Heart right ventricle (tissue), 16 donors: ENCODE data around the gene SERPINE1. TPM values are rescaled to one million over a fixed set of nuclear protein-coding genes. Genes with fewer than 3 reads are reported as not detected.
"Not testable (repeated sequence)": the region's sequence is repeated elsewhere in the genome, so short reads cannot be mapped to it uniquely, and the experiment has no call there.

ENCODE experiments used
- ATAC-seq, 8 donors: fragments of 200-7000 bp; cut with Tn5 transposase; one replicate each; pipeline ENCODE4 v1.9.1; 2020; ENCODE audit warnings: mild to moderate bottlenecking in 8 of 8, moderate library complexity in 8 of 8, moderate number of reproducible peaks in 1 of 8
- DNase-seq, 2 donors: peaks; one replicate each; pipeline ENCODE4 v3.0.0-alpha.2; 2020
- H3K27ac ChIP-seq, 10 donors: fragments of 200-600 bp; sonication (generic) in 2 of 10; one replicate each; pipeline versions ENCODE4 v1.5.0 to v1.8.0; 2020 to 2022; ENCODE audit warnings: mild to moderate bottlenecking in 3 of 10
- H3K27me3 ChIP-seq, 7 donors: fragments of 200-600 bp; one replicate each; pipeline ENCODE4 v1.8.0; 2021 to 2022; ENCODE audit warnings: mild to moderate bottlenecking in 2 of 7
- H3K36me3 ChIP-seq, 9 donors: fragments of 200-600 bp; sonication (generic) in 1 of 9; one replicate each; pipeline versions ENCODE4 v1.5.0 to v1.8.0; 2020 to 2022; ENCODE audit warnings: mild to moderate bottlenecking in 2 of 9
- H3K4me1 ChIP-seq, 9 donors: fragments of 200-600 bp; sonication (generic) in 1 of 9; one replicate each; pipeline versions ENCODE4 v1.5.0 to v1.8.0; 2020 to 2022; ENCODE audit warnings: mild to moderate bottlenecking in 4 of 9
- H3K4me3 ChIP-seq, 10 donors: fragments of 200-600 bp; sonication (generic) in 2 of 10; one replicate each; pipeline versions ENCODE4 v1.5.0 to v1.8.0; 2020 to 2022; ENCODE audit warnings: mild to moderate bottlenecking in 7 of 10, moderate library complexity in 2 of 10
- H3K9me3 ChIP-seq, 11 donors: fragments of 200-600 bp in 10 of 11; sonication (generic) in 2 of 11; one replicate each; pipeline versions ENCODE4 v1.5.0 to v1.8.0; 2013 to 2022; ENCODE audit warnings: mild to moderate bottlenecking in 2 of 11, control low read depth in 1 of 11, moderate library complexity in 1 of 11
- WGBS, 2 donors: extraction: QIAGEN DNeasy Blood & Tissue Kit; methylation state at CpG; one replicate each; pipeline ENCODE4 v1.1.7; 2013; ENCODE audit warnings: inconsistent platforms in 1 of 2; 5-methylcytosine and 5-hydroxymethylcytosine counted together
- intact Hi-C, 10 donors: fragments of 100-400 bp; cut with DNase I; formaldehyde crosslinking; loops; one replicate each; pipeline versions ENCODE4 v1.11.1 to v1.14.2; 2022
- polyA plus RNA-seq, 2 donors: library from polyadenylated mRNA; stranded (reverse); fragments of 200-250 nt; gene quantifications; one replicate each; pipeline ENCODE4 v1.2.3, GENCODE V29; 2013
- total RNA-seq, 10 donors: library from RNA; stranded (reverse); fragmentation: NEBNext Ultra II Directional in 3 of 10; extraction: Animal tissue kit (Norgen Biotek cat#: 25700) in 3 of 10; gene quantifications; one replicate each; pipeline versions ENCODE4 v1.2.1 to v1.2.4, GENCODE V29; 2021 to 2023
- TF ChIP-seq, protein P1 (sequence below), 9 donors: fragments of 200-600 bp; sonication (generic) in 2 of 9; IDR thresholded peaks; one replicate each; pipeline versions ENCODE4 v1.5.0 to v1.8.0; 2021 to 2022; ENCODE audit warnings: antibody characterized with exemption in 9 of 9, mild to moderate bottlenecking in 5 of 9, moderate library complexity in 1 of 9
- donor health status: Arrhythmogenic right ventricular cardiomyopathy.
- donor health status: ischemic (EF 13 %, LVEDD 7.1; RV severe dilation, severe dysfunction).
- donor health status: healthy with polysubstance abuse.
- donor health status: DM: no; HTN: yes; CAD: no.
- donor health status: DM: no; HTN: no; CAD: no.
- donor health status: ischemic (EF 25% LVEDD 6.9; RV normal size, moderate dysfunction).
- donor health status: ischemic (EF 25% LVEDD 5.7; RV mildly dilated, moderate dysfunction).
- donor health status: healthy.
- donor health status: DM: yes; HTN: yes; CAD: no.
- donor health status: Ischemic cardiomyopathy.
- donor health status: ischemic (EF 35%, LVEDD 5.7; RV mildly dilated, moderate dysfunction).
- donor health status: nonischemic (EF 11% LVEDD 7.7; RV severe dilation, severe dysfunction).
- donor health status: DM: yes; HTN: yes; CAD: no.
- donor health status: PGD.
- donor health status: ischemic (EF 29% LVEDD 5.4; RV normal size, mild dysfunction).
- donor health status: nonischemic (EF 23%, LVEDD 6.1; RV moderate dilation, normal function).

Gene SERPINE1
- total and polyA plus RNA-seq, 12 donors = 1.2 to 269 (median 4.6) TPM

DNA sequence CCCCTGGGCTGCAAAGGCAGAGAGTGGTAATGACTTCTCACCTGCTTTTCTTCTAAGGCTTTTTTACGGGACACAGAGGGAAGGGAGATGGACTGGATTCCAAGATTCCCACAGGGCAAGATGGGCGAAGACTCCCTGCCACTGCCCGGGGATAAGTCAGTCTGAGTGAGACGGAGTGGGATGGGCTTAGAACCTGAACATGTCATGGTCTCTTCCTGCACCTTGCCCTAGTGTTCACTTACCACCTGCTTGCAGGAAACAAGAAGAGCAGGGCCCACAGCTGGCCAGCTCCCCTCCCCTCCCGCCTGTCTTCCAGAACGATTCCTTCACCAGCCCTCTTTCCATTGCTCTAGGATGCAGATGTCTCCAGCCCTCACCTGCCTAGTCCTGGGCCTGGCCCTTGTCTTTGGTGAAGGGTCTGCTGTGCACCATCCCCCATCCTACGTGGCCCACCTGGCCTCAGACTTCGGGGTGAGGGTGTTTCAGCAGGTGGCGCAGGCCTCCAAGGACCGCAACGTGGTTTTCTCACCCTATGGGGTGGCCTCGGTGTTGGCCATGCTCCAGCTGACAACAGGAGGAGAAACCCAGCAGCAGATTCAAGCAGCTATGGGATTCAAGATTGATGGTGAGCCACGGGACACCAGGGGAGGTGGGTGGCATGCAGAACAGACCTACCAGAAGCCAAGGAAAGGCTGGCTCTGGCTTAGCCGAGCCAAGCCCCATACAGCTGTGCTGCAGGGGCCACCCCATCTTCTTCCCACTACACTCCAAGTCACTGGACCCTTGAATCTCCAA, 1.3 kb downstream of the SERPINE1 start:
- peaks cover 0 to 18% (median 0%) of the 10 kb centered on the region in 7 donors for H3K27me3 ChIP-seq
- intact Hi-C loops = loop anchor here in 1 of 10 donors (5.0 kb wide), 1 partner anchor 41 kb away; the partner anchor contains the start of gene TRIM56
- no peak for DNase-seq
- 87 to 88% methylated on average over 14 of the region's 14 CpGs for WGBS, 2 donors
- H3K4me1 ChIP-seq = peaks cover 10 to 58% (median 37%) of the 10 kb centered on the region in 9 donors
- TF ChIP-seq, protein P1, sequence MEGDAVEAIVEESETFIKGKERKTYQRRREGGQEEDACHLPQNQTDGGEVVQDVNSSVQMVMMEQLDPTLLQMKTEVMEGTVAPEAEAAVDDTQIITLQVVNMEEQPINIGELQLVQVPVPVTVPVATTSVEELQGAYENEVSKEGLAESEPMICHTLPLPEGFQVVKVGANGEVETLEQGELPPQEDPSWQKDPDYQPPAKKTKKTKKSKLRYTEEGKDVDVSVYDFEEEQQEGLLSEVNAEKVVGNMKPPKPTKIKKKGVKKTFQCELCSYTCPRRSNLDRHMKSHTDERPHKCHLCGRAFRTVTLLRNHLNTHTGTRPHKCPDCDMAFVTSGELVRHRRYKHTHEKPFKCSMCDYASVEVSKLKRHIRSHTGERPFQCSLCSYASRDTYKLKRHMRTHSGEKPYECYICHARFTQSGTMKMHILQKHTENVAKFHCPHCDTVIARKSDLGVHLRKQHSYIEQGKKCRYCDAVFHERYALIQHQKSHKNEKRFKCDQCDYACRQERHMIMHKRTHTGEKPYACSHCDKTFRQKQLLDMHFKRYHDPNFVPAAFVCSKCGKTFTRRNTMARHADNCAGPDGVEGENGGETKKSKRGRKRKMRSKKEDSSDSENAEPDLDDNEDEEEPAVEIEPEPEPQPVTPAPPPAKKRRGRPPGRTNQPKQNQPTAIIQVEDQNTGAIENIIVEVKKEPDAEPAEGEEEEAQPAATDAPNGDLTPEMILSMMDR (IDR thresholded peaks at IDR 0.05) = no peak
- H3K9me3 ChIP-seq = no peaks in the 10 kb centered on the region
- H3K36me3 ChIP-seq = peaks cover 0 to 22% (median 0%) of the 10 kb centered on the region in 9 donors
- peak overlapping the region in 2 of 10 donors; percentile 59 to 75 for H3K27ac ChIP-seq
- peak overlapping the region in 6 of 10 donors; percentile 9 to 49 (median 41) for H3K4me3 ChIP-seq
- ATAC-seq = no peak

GRCh38 chr7:101129603-101130117, 2.8 kb downstream of the SERPINE1 start:
- Histone ChIP-seq H3K27me3 (peaks cover 0 to 18% (median 0%) of the 10 kb centered on the region in 7 donors), H3K4me1 (peaks cover 10 to 54% (median 31%) of the 10 kb centered on the region in 9 donors), H3K9me3 (no peaks in the 10 kb centered on the region), H3K27ac (no peak overlapping the region), H3K4me3 (no peak overlapping the region), H3K36me3 (peaks cover 0 to 31% (median 0%) of the 10 kb centered on the region in 9 donors)
- TF ChIP-seq, protein P1 (IDR thresholded peaks at IDR 0.05) = no peak
- DNase-seq (no peak), ATAC-seq (no peak)
- intact Hi-C loops = loop anchor here in 3 of 10 donors (5.0 to 10.0 kb wide), 3 partner anchors 32 to 235 kb away; partner anchors contain the start of genes ACHE (in 1 of the 3) and TRIM56 (in 1 of the 3)
- 96 to 98% methylated on average over 3 of the region's 3 CpGs for WGBS, 2 donors

DNA sequence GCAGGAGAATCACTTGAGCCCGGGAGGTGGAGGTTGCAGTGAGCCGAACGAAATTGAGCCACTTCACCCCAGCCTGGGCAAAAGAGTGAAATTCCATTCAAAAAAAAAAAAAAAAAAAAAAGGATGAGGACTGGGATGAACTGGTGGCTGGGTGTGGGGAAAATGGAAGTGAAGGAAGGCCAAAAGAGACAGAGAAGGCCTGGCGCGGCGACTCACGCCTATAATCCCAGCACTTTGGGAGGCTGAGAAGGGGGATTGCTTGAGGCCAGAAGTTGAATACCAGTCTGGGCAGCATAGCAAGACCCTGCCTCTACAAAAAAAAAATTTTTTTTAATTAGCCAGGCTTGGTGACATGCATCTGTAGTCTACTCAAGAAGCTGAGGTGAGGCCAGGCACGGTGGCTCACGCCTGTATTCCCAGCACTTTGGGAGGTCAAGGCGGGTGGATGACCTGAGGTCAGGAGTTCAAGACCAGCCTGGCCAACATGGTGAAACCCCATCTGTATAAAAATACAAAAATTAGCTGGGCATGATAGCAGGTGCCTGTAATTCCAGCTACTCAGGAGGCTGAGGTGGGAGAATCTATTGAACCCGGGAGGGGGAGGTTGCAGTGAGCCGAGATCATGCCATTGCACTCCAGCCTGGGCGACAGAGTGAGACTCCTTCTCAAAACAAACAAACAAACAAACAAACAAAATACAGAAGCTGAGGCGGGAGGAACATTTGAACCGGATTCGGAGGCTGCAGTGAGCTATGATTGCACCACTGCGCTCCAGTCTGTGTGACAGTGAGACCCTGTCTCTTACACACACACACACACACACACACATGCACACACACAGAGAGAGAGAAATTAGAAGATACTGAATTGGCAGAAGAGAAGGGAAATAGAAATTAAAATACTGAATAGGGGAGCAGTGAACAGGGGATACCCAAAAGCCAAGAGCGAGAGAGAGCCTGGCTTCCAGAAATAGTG, 6.0 kb downstream of the SERPINE1 start:
- H3K9me3 ChIP-seq, ATAC-seq, H3K27ac ChIP-seq, H3K27me3 ChIP-seq, H3K4me3 ChIP-seq, DNase-seq: not testable (repeated sequence)
- H3K36me3 ChIP-seq = peaks cover 0 to 49% (median 0%) of the 10 kb centered on the region in 9 donors
- 86 to 91% methylated on average over 18 of the region's 18 CpGs for WGBS, 2 donors
- H3K4me1 ChIP-seq = peaks cover 4 to 43% (median 7%) of the 10 kb centered on the region in 9 donors
- intact Hi-C loops = loop anchor here in 2 of 10 donors (5.0 to 10.0 kb wide), 2 partner anchors 36 to 238 kb away; partner anchors contain the start of gene ACHE (in 1 of the 2)

DNA sequence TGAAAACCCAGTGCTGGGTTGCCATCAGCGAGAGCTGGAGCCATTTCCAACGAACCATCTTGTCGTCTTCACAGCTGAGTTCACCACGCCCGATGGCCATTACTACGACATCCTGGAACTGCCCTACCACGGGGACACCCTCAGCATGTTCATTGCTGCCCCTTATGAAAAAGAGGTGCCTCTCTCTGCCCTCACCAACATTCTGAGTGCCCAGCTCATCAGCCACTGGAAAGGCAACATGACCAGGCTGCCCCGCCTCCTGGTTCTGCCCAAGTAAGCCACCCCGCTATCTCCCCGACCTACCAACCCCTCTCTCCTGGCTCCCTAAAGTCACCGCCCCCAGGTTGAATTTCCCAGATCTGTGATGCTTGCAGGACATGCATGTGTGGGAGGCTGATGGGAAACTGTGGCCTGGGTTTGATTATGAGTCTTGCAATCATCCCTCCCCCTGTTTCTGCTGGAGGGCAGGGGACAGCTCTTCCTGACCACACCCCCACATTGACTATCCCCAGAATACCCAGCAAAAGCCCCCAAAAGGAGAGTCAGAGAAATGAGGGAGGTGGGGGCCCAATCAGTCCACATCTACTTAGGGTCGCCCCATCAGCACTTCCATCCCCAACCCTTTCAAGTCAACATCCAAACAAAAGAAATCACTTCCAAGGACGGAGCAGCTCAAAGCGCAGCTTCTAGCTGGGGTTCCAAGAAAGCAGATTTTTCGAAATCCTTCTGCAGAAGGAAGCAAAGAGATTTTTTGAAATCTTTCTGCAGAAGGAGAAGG, 6.9 kb downstream of the SERPINE1 start:
- H3K4me3 ChIP-seq = no peak overlapping the region

More for the DNA sequence above, 6.9 kb downstream of the SERPINE1 start:
- Histone ChIP-seq H3K36me3 (peaks cover 0 to 49% (median 0%) of the 10 kb centered on the region in 9 donors), H3K27ac (peak overlapping the region in 1 of 10 donors; percentile 26), H3K4me1 (peaks cover 7 to 44% (median 13%) of the 10 kb centered on the region in 9 donors), H3K27me3 (peaks cover 0 to 7% (median 0%) of the 10 kb centered on the region in 7 donors), H3K9me3 (no peaks in the 10 kb centered on the region)
- intact Hi-C loops = loop anchor here in 2 of 10 donors (5.0 to 10.0 kb wide), 2 partner anchors 37 to 239 kb away; partner anchors contain the start of gene ACHE (in 1 of the 2)
- no peak for ATAC-seq
- DNase-seq = no peak
- TF ChIP-seq, protein P1 (IDR thresholded peaks at IDR 0.05) = no peak
- 85 to 86% methylated on average over 15 of the region's 15 CpGs for WGBS, 2 donors
